Prostate gland (tissue), 2 donors: ENCODE results near the gene SOX12. TPM values are rescaled to one million over a fixed set of nuclear protein-coding genes. Genes with fewer than 3 reads are reported as not detected.
A peak's percentile ranks its signal among the peaks of the same experiment; 100 is the strongest.

Experiments used
- DNase-seq: peaks from one replicate; pipeline ENCODE4 v3.0.0-alpha.2; 2019; ENCODE audit warnings: low spot score
- H3K27ac ChIP-seq, 2 donors: fragments of 200-600 bp; sonication (generic); 2 replicates each; pipeline ENCODE4 v1.5.1; 2017 to 2019
- H3K27me3 ChIP-seq: fragments of 200-600 bp; sonication (generic); replicated peaks from 2 replicates; pipeline ENCODE4 v1.5.1; 2019; ENCODE audit not compliant: insufficient read depth
- H3K36me3 ChIP-seq, 2 donors: fragments of 200-600 bp; sonication (generic); 1 replicate in 1 of 2; 2 replicates in 1 of 2; pipeline versions ENCODE4 v1.5.1 to v1.8.1; 2017 to 2019
- H3K4me1 ChIP-seq: fragments of 200-600 bp; sonication (generic); replicated peaks from 2 replicates; pipeline ENCODE4 v1.5.1; 2019
- H3K4me3 ChIP-seq, 2 donors: fragments of 200-600 bp; sonication (generic); 2 replicates each; pipeline ENCODE4 v1.5.1; 2017 to 2019
- H3K9me3 ChIP-seq: fragments of 200-600 bp; sonication (generic); 2 replicates; pipeline ENCODE4 v1.5.1; 2017
- CTCF ChIP-seq, 4 experiments: fragments of 200-600 bp in 2 of 4; fragments of 450-650 bp in 2 of 4; sonication (generic) in 2 of 4; IDR thresholded peaks; 1 replicate in 3 of 4; 2 replicates in 1 of 4; pipeline ENCODE4 v1.5.1; 2016 to 2019; ENCODE audit warnings: antibody characterized with exemption in 4 of 4, mild to moderate bottlenecking in 2 of 4, moderate library complexity in 2 of 4
- POLR2A ChIP-seq: fragments of 450-650 bp; IDR thresholded peaks from one replicate; pipeline ENCODE4 v1.6.1; 2016; ENCODE audit warnings: antibody characterized with exemption, mild to moderate bottlenecking
- POLR2AphosphoS5 ChIP-seq: sonication (generic); formaldehyde crosslinking; IDR thresholded peaks from one replicate; pipeline ENCODE4 v1.6.1; 2017; ENCODE audit warnings: antibody characterized with exemption
- WGBS: methylation state at CpG from one replicate; pipeline ENCODE4 v1.1.5; 2018; 5-methylcytosine and 5-hydroxymethylcytosine counted together
- intact Hi-C: fragments of 100-400 bp; cut with DNase I; formaldehyde crosslinking; loops from one replicate; pipeline ENCODE4 v1.14.2; 2022
- total RNA-seq, 2 donors: library from RNA; depleted of rRNA; stranded (reverse); fragments of >200 nt; gene quantifications; one replicate each; pipeline ENCODE4 v1.1.0, GENCODE V29; 2016

SOX12 gene
- total RNA-seq, 2 donors from 2014 or later, result 10.7 to 21.0 TPM

- Histone ChIP-seq H3K36me3 (no peaks in the 10 kb centered on the region), H3K27ac (peak overlapping the region; percentile 93 to 97), H3K4me3 (peak overlapping the region; percentile 69 to 76), H3K4me1 (peaks cover 4% of the 10 kb centered on the region), H3K9me3 (no peaks in the 10 kb centered on the region), H3K27me3 (no peaks in the 10 kb centered on the region)
- DNase-seq, result peak; percentile 86
- TF ChIP-seq POLR2AphosphoS5, result peak; percentile 60
- peak; percentile 74 for TF ChIP-seq POLR2A
- peak in 2 of 4 experiments; percentile 30 to 33 for TF ChIP-seq CTCF (IDR thresholded peaks at IDR 0.05)
- WGBS, result under 1% methylated on average over 60 of the region's 69 CpGs
- intact Hi-C loops, result loop anchor here (2.0 kb wide), 1 partner anchor 28 kb away; the partner anchor contains the start of gene ZCCHC3
Observed at GRCh38 chr20:324177-325044, 941 bp upstream of the SOX12 start.

- H3K27ac ChIP-seq, result peak overlapping the region; percentile 93 to 97
- H3K9me3 ChIP-seq, result no peaks in the 10 kb centered on the region
- TF ChIP-seq CTCF (IDR thresholded peaks at IDR 0.05) (no peak), POLR2AphosphoS5 (no peak), POLR2A (no peak)
- intact Hi-C loops, result loop anchor here (2.0 kb wide), 1 partner anchor 29 kb away; the partner anchor contains the start of gene ZCCHC3
- H3K4me3 ChIP-seq, result peak overlapping the region; percentile 69 to 76
- 1% methylated on average over 88 of the region's 103 CpGs for WGBS
- H3K36me3 ChIP-seq, result no peaks in the 10 kb centered on the region
- H3K27me3 ChIP-seq, result no peaks in the 10 kb centered on the region
- H3K4me1 ChIP-seq, result peaks cover 4% of the 10 kb centered on the region
- DNase-seq, result peak; percentile 64
Observed at GRCh38 chr20:325889-326644, 715 bp downstream of the SOX12 start.

GRCh38 chr20:326645-327185 is 1.4 kb downstream of the SOX12 start:
- intact Hi-C loops, result no loop called here
- DNase-seq, result peak; percentile 23
- under 1% methylated on average over 35 of the region's 38 CpGs for WGBS

More at GRCh38 chr20:326645-327185, 1.4 kb downstream of the SOX12 start:
- no peaks in the 10 kb centered on the region for H3K36me3 ChIP-seq
- no peak for TF ChIP-seq CTCF (IDR thresholded peaks at IDR 0.05)
- no peak for TF ChIP-seq POLR2A
- TF ChIP-seq POLR2AphosphoS5, result no peak
- no peaks in the 10 kb centered on the region for H3K9me3 ChIP-seq
- H3K27me3 ChIP-seq, result no peaks in the 10 kb centered on the region
- peak overlapping the region; percentile 93 to 97 for H3K27ac ChIP-seq
- peak overlapping the region; percentile 69 to 76 for H3K4me3 ChIP-seq
- H3K4me1 ChIP-seq, result peaks cover 4% of the 10 kb centered on the region
